Fibroblast of skin of right quadriceps (primary cell): Measurements from ENCODE around the gene ULK2.
"Not testable (repeated sequence)": the region's sequence is repeated elsewhere in the genome, so short reads cannot be mapped to it uniquely, and the experiment has no call there.

Source experiments
- DNase-seq: peaks from one replicate; pipeline ENCODE4 v3.0.0-alpha.2; 2013

Gene ULK2

DNA sequence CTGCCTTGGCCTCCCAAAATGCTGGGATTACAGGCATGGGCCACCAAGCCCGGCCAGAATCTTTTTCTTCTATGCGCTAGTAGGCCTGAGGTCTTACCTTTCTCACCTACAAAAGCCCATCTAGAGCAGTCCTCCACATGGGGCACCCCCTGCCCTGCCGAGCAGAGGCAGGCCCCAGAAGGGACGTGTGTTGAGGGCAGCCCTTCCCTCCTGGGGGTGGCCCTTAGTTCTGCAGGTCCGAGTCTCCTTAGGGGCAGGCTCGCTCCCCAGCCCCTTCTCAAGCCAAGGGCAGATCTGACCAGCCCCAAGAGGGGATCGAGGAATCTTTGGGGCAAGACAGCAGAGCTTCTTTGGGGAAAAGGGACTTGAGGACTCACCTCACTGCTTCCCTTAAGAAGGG lies 101.7 kb downstream of the ULK2 start:
- no peak for DNase-seq

GRCh38 chr17:19763991-19764390 lies 103.7 kb downstream of the ULK2 start:
- not testable (repeated sequence) for DNase-seq

- no peak for DNase-seq
These were observed 104.3 kb downstream of the ULK2 start for GRCh38 chr17:19763416-19763815.

DNA sequence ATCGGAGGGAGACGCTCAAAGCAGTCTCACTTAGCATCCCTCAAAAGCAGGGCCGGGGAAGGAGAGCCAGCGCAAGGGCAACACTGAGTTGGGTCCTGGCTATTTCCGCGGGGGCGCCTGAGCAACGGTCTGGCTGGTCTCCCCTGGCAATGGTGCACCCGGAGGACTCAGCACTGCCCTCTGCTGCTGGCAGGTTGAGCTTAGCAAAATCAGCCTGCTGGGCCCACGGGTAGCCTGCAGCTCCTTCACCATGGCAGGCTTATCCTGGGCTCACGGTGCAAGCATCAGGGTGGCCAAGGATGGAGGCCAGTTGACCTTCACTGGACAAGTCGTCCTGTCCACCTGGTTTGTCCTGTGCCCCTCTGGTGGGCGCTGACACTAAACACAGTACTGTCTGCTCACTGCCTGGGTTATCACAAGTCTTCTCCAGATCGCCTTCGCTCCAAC lies 105.2 kb downstream of the ULK2 start:
- peak; percentile 40 for DNase-seq

- no peak for DNase-seq
These were observed 107.0 kb downstream of the ULK2 start for GRCh38 chr17:19760746-19761145.

GRCh38 chr17:19759568-19760549 lies 107.9 kb downstream of the ULK2 start:
- DNase-seq: no peak

DNA sequence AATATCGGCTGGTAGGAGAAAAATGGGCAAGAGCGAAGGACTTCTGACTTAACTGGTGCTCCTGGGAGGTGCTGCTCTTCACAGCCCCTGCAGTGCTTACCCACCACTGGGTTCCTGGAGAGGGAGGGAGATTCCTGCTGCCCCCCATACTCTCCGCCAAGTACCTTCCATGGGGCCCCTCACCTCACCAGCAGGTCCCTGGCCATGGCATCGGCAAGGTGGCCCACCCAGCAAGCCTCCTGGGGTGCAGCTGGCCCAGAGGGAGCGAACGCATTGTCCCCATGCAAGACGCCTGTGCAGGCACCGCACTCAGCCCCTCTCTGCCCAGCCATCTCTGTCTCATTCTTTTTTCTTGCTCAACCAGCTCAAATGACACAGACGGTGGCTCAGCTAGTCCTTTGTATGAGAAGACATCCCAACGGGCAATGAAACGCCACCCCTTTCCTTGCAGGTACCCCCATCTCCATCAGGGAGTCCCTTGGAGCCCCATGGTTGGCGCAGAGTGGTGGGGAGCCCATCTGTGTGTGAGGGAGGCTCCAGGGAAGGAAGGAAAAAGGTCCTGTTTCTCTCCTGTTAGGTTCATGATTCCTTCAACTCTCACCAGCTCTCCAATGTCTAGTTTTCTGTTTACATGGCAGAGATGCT lies 110.1 kb downstream of the ULK2 start:
- no peak for DNase-seq

DNA sequence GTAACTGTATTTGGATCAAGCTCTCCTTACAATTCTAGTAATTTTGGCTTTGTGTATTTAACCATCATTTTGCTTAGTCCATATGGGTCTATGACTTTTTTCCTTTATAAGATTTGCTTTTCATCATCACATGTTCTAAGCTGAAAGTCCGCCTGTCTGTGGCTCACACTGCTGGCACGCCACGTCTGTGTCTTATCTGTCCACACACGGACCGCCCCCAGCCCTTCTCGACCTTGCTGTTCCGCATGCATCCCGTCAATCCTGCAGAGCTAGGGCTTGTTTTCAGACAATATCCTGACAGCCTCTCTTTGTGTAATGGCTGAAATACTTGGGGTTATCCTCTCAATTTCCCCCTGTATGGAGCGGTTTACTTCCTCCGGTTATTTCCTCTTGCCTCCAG lies 111.2 kb downstream of the ULK2 start:
- no peak for DNase-seq

DNA sequence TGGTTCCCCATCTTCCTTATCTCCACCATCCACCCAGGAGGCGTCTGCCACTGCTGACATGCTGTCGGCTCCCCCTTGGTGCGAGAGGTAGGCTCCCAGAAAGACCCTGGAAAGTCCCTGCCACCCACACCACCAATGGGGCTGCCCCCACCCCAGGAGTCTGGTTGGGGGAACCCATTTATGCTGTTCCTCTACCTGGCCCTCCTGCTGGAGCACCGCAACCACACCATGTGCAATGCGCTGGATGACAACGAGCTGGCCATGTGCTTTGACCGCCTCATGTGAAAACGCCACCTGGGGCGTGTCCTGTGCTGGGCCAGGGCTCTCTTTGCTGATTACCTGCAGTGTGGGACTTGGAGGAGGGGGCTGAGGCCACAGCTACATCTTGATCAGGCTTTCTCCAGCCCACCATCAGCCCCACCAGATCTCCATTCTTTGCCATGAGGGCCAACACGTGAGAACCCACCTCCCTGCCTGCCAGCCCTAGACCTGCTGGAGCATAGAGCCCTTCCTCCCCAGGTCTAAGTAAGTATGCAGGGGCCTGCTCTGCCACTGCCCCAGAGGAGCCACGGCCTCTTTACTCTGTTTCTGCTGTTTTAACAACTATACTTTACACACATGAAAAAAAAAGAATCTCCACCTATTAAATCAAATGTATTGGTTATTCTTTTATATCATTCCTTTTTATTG lies 111.8 kb downstream of the ULK2 start:
- no peak for DNase-seq

DNA sequence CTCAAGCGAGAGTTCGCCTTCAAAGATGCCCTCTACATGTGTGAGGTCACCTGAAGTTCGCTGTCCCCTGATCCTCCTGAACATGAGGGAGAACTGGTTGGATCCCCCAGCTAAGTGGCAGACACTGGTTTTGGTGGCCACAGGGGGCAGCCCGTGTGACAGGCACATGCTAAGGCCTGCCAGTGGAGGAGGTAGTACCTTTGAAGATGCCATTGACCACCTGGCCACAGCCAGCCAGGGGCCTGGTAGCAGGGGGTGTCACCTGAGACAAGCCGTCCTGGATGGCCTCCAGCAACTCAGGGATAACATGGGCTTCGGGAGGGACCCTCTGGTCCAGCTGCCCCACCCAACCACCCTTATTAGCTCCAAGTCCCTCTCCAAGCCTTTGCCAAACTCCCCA lies 112.3 kb downstream of the ULK2 start:
- no peak for DNase-seq

- DNase-seq: no peak
These were observed 113.9 kb downstream of the ULK2 start for GRCh38 chr17:19753661-19754463.

DNA sequence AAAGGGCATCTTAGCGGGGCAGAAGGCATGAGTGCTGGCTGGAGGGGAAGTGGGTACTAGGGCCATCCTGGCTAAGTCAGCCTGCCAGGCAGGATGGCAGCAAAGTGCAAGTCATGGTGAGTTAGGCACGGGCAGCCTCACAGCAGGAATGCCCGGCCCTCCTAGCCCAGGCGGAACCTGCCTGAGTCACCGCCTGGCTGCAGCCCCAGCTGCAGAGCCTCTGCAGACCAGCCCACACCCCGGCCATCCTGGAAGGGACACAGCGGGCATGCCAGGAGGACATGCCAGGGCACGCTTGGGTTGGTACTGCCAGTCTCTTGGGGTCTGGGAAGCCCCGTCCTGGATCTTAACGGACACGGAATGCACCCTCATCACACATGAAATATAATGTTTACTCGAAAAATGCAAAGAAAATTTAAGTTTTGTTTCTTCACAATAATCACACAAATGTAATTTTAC lies 114.7 kb downstream of the ULK2 start:
- peak; percentile 8 for DNase-seq

DNA sequence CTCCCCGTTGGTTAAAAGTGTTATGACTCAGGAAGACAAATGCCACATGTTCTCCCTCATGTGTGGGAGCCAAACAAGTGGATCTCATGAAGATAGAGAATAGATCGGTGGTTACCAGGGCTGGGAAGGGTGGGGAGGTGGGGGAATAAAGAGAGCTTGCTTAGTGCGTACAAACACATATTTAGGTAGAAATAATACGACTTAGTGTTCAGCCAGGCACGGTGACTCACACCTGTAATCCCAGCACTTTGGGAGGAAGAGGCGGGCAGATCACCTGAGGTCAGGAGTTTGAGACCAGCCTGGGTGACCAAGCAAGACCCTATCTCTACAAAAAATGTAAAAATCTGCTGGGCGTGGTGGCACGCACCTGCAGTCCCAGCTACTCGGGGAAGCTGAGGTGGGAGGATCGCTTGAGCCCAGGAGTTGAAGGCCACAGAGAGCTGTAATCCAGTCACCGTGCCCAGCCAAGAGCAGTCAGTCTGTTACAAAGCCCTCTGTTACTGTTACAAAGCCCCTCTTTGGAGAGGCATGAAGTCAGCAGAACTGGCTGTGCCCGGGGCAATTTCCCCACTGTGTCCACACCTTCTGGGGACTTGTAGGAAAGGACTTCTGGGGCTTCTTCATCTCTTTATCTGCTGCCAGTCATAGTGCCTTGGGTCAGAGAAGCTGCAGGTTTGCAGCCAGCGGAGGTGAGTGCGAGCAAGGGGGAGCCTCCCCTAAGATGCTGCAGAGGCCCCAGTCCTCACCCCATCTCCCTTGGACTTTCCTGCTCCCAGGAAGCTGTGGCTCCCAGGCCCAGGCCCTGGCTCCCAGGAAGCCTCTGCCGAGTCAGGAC lies 115.3 kb downstream of the ULK2 start:
- DNase-seq: no peak

DNA sequence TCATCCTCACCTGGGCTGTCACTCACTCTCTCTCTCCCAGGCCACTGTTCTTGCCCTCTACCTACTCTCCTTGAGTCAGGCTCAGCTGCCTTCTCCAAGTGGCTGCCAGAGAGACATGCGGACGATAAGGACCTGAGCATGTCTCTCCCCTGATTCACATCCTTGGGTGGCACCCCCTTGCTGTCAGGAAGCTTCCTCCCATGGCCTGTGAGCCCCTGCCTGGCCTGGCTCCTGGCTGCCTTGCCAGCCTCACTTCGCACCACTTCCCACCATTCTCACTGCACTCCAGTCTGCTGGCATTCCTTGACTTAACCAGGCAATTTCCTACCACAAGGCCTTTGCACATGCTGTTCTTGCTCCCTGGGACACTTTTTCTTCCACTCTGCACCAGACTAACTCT lies 116.9 kb downstream of the ULK2 start:
- DNase-seq: no peak

GRCh38 chr17:19750020-19750572 lies 117.6 kb downstream of the ULK2 start:
- DNase-seq: no peak

DNA sequence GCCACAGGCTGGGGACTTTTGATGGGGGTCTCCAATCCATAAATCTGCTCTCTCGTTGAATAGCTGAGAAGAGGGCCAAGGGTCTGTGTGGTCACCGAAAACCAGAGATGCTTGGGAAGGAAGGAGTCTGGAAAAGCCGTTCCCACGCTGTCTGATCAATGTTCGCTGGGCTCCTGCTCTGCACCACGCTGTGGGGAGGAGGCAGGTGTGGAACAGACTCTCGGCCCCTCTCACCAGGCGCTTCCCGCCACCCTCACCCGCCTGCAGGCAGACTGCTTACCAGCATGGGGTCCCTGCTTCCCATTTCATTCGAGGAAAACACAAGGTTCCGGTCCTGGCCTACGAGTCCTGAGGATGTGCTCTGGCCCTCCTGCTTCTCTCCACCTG lies 118.9 kb downstream of the ULK2 start:
- DNase-seq: no peak

DNA sequence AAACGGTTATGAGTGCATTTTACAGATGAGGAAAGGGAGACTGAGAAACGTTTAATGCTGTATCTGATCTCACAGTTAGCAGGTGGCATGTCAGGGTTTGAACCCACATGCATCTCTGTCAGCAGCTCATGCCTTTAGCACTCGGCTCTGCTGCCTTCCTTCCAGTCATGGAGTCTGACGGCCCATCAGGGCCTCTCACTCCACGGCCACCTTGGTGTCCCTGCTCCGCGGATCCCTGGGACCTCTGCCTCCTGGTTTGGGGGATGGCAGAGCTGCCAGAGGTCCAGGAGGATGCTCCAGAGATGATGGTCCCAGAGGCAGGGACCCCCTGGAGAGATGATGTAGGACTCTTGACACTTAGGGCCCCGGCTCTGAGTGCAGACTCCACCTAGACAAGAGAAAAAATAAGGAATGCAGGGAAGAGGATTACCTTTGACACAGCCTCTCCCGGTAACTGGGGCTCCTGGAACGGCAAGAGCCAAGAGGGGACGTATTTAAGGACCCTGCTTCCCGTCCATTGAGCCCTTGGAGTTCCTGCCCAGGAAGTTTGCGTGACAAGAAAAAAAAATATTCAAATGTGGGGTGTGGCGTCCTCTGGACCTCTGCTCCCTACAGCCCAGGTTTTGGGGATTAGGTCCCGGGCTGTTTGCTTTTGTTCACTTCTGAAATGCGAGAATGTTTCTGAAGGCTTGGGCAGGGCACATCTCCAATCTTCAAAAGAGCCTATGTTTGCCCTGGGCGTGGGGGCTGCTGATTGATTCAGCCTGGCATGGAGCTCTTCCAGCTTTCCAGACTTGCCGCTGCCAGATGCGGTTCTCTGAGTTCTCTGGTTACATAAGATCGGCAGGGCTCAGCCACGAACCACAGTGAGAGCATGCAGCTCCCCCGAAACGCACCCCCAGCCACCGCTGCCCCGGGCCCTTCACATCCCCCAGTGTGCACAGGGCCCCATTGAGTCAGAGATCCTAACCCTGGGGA lies 119.6 kb downstream of the ULK2 start, which contains the start of gene ALDH3A1:
ALDH3A1 (minus strand) TSS at position 470 of the 978 bp plus-strand sequence. CDS start 3,169 bp downstream, outside the sequence.
- DNase-seq: no peak

GRCh38 chr17:19747159-19747719 lies 120.5 kb downstream of the ULK2 start:
- no peak for DNase-seq

- no peak for DNase-seq
These were observed 121.2 kb downstream of the ULK2 start for GRCh38 chr17:19746517-19746916.
